ENCODE measurements around the gene LSR.

DNA sequence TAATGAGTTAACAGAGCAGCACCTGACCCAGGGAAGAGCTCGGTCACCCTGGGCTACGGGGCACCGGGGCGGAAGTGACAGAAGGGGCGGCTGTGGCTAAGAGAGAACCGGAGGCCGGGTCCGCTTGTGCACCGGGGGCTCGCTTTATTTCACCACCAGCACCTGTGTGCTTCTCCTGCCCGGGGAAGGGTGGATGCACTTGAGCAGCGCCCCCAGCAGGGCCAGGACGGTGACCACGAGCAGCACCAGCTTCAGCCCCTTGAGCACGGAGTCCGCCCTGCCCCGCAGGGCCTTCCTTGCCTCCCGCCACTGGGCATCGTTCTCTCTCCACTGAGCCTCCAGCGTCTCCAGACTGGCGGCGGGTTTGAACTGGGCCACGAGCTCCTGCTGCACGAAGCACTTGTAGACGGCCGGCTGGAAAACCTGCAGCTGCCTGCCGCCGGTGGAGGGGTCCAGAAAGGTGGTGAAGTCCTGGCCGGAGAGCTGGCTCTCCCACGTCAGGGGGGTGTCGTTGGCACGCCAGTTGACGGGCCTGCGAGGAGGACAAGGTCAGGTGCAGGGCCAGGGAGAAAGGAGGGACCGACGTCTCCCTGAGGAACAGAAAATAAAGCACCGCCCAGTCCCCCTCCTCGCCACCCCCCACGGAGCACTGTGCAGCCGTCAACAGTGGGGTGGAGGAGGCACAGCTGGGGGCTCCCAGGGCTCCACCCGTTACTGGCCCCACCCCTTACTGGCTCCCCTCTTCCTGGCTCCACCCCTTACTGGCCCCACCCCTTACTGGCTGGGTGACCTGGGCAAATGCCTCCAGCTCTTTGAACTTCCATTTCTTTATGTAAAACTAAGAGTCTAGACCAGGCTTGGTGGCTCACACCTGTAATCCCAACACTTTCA is 23.9 kb upstream of the LSR start:
- TF ChIP-seq, protein P1, sequence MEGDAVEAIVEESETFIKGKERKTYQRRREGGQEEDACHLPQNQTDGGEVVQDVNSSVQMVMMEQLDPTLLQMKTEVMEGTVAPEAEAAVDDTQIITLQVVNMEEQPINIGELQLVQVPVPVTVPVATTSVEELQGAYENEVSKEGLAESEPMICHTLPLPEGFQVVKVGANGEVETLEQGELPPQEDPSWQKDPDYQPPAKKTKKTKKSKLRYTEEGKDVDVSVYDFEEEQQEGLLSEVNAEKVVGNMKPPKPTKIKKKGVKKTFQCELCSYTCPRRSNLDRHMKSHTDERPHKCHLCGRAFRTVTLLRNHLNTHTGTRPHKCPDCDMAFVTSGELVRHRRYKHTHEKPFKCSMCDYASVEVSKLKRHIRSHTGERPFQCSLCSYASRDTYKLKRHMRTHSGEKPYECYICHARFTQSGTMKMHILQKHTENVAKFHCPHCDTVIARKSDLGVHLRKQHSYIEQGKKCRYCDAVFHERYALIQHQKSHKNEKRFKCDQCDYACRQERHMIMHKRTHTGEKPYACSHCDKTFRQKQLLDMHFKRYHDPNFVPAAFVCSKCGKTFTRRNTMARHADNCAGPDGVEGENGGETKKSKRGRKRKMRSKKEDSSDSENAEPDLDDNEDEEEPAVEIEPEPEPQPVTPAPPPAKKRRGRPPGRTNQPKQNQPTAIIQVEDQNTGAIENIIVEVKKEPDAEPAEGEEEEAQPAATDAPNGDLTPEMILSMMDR (IDR thresholded peaks at IDR 0.05) = no peak
- TF ChIP-seq EP300 (IDR thresholded peaks at IDR 0.05) = no peak
- TF ChIP-seq POLR2AphosphoS5 (IDR thresholded peaks at IDR 0.05) = no peak

All from esophagus muscularis mucosa (tissue), 4 donors.